Erythroblast (primary cell): ENCODE measurements around the gene FN1.

Experiments
- GATA1 ChIP-seq: IDR thresholded peaks from 2 replicates; pipeline ENCODE4 v1.6.1; 2011; ENCODE audit warnings: low read depth, mild to moderate bottlenecking, control low read depth, low read length, moderate library complexity
- POLR2A ChIP-seq: IDR thresholded peaks from 2 replicates; pipeline ENCODE4 v1.6.1; 2011; ENCODE audit warnings: mild to moderate bottlenecking, low read length

- TF ChIP-seq POLR2A: no peak
- no peak for TF ChIP-seq GATA1
These were observed 122.6 kb downstream of the FN1 start for GRCh38 chr2:215313255-215313613.
